B cell (primary cell): Measurements from ENCODE around the gene TPRG1L. TPM values are rescaled to one million over a fixed set of nuclear protein-coding genes. Genes with fewer than 3 reads are reported as not detected.

Experiments used
- ATAC-seq: fragments of 200-7000 bp; cut with Tn5 transposase; one replicate; pipeline ENCODE4 v1.10.0; 2021; ENCODE audit warnings: low read depth, mild to moderate bottlenecking, moderate number of reproducible peaks, moderate library complexity
- CTCF ChIA-PET: fragments of 350-600 bp; sonication (Branson Sonifier 250); formaldehyde crosslinking; loops from one replicate; lab custom pipeline; 2021; ENCODE audit warnings: antibody characterized with exemption, inconsistent platforms; lab: Charles Lee
- POLR2A ChIA-PET: fragments of 350-600 bp; sonication (Branson Sonifier 250); formaldehyde crosslinking; loops from one replicate; lab custom pipeline; 2021; ENCODE audit warnings: antibody characterized with exemption; lab: Charles Lee
- DNase-seq: peaks from one replicate; pipeline ENCODE4 v3.0.0; 2013
- H2AFZ ChIP-seq: 2 replicates; pipeline ENCODE4 v1.6.1; 2012; ENCODE audit warnings: mild to moderate bottlenecking, low read depth, low read length; ENCODE audit not compliant: insufficient read depth, poor library complexity, severe bottlenecking
- H3K27ac ChIP-seq, 2 donors: 1 replicate in 1 of 2; 2 replicates in 1 of 2; pipeline ENCODE4 v1.5.1; 2012 to 2013; ENCODE audit warnings: low read length in 2 of 2, mild to moderate bottlenecking in 2 of 2, moderate library complexity in 1 of 2
- H3K27me3 ChIP-seq, 4 experiments: fragments of 200-600 bp in 1 of 4; sonication (generic) in 1 of 4; replicated peaks in 1 of 4; 1 replicate in 2 of 4; 2 replicates in 2 of 4; pipeline versions ENCODE4 v1.6.1 to v1.7.0; 2013 to 2016; ENCODE audit warnings: low read length in 3 of 4, mild to moderate bottlenecking in 2 of 4, mixed read lengths in 1 of 4, moderate library complexity in 1 of 4; ENCODE audit not compliant: insufficient read depth in 4 of 4, control insufficient read depth in 3 of 4; ENCODE audit errors: control extremely low read depth in 1 of 4
- H3K36me3 ChIP-seq, 2 experiments: replicated peaks in 1 of 2; 1 replicate in 1 of 2; 2 replicates in 1 of 2; pipeline versions ENCODE4 v1.6.1 to v1.7.1; 2013; ENCODE audit warnings: low read length in 1 of 2; ENCODE audit not compliant: insufficient read depth in 2 of 2, control insufficient read depth in 1 of 2; ENCODE audit errors: control extremely low read depth in 1 of 2, extremely low read depth in 1 of 2
- H3K4me1 ChIP-seq, 2 donors: fragments of 200-600 bp in 1 of 2; sonication (generic) in 1 of 2; 1 replicate in 1 of 2; 2 replicates in 1 of 2; pipeline versions ENCODE4 v1.5.1 to v1.6.1; 2013 to 2017; ENCODE audit warnings: low read length in 2 of 2; ENCODE audit not compliant: control insufficient read depth in 2 of 2, insufficient read depth in 2 of 2
- H3K4me2 ChIP-seq: replicated peaks from 2 replicates; pipeline ENCODE3; 2012; ENCODE audit warnings: mild to moderate bottlenecking, low read depth, low read length; ENCODE audit not compliant: poor library complexity, severe bottlenecking
- H3K4me3 ChIP-seq, 5 experiments: fragments of 200-600 bp in 1 of 5; sonication (generic) in 1 of 5; 1 replicate in 3 of 5; 2 replicates in 2 of 5; pipeline versions ENCODE4 v1.5.1 to v1.7.0; 2011 to 2016; ENCODE audit warnings: low read length in 4 of 5, mild to moderate bottlenecking in 4 of 5, low read depth in 2 of 5, control low read depth in 1 of 5, moderate library complexity in 1 of 5; ENCODE audit not compliant: insufficient read depth in 1 of 5; ENCODE audit errors: control extremely low read depth in 1 of 5, extremely low read depth in 1 of 5
- H3K79me2 ChIP-seq: fragments of 200-600 bp; sonication (generic); one replicate; pipeline ENCODE4 v1.6.0; 2016; ENCODE audit warnings: low read length; ENCODE audit not compliant: control insufficient read depth, insufficient read depth
- H3K9ac ChIP-seq: fragments of 200-600 bp; sonication (generic); 2 replicates; pipeline ENCODE4 v1.6.1; 2017; ENCODE audit warnings: mild to moderate bottlenecking, low read length, moderate library complexity
- H3K9me3 ChIP-seq, 3 donors: one replicate each; pipeline versions ENCODE4 v1.6.1 to v1.7.1; 2013; ENCODE audit warnings: low read length in 2 of 3; ENCODE audit not compliant: control insufficient read depth in 2 of 3, insufficient read depth in 1 of 3; ENCODE audit errors: control extremely low read depth in 1 of 3
- H4K20me1 ChIP-seq: 2 replicates; pipeline ENCODE4 v1.6.0; 2012; ENCODE audit warnings: mild to moderate bottlenecking, low read length; ENCODE audit not compliant: insufficient read depth, control insufficient read depth, poor library complexity, severe bottlenecking
- H3K27ac Mint-ChIP-seq: one replicate; pipeline ENCODE4 v1.8.0; 2021; ENCODE audit warnings: mixed read lengths
- H3K27me3 Mint-ChIP-seq: one replicate; pipeline ENCODE4 v1.8.0; 2021; ENCODE audit warnings: mixed read lengths
- H3K4me1 Mint-ChIP-seq: one replicate; pipeline ENCODE4 v1.8.0; 2021; ENCODE audit warnings: mixed read lengths
- H3K4me3 Mint-ChIP-seq: one replicate; pipeline ENCODE4 v1.8.0; 2021; ENCODE audit warnings: mixed read lengths
- H3K9me3 Mint-ChIP-seq: one replicate; pipeline ENCODE4 v1.8.0; 2022; ENCODE audit warnings: mixed read lengths; ENCODE audit not compliant: insufficient read depth
- EZH2 ChIP-seq: IDR thresholded peaks from 2 replicates; pipeline ENCODE4 v1.6.1; 2012; ENCODE audit warnings: borderline replicate concordance, low read depth, mild to moderate bottlenecking, moderate library complexity, low read length; ENCODE audit not compliant: insufficient read depth, poor library complexity, severe bottlenecking
- WGBS: methylation state at CpG from one replicate; pipeline ENCODE4 v1.1.5; 2013; ENCODE audit warnings: missing lambda C conversion rate; ENCODE audit not compliant: insufficient coverage; 5-methylcytosine and 5-hydroxymethylcytosine counted together
- intact Hi-C: fragments of 100-400 bp; cut with micrococcal nuclease; formaldehyde crosslinking; loops from one replicate; pipeline ENCODE4 v1.10.0; 2022
- polyA plus RNA-seq: library from polyadenylated mRNA; depleted of rRNA; stranded (reverse); fragments of >200 nt; gene quantifications from 2 replicates; pipeline ENCODE4 v1.2.3, GENCODE V29; 2012
- total RNA-seq, 2 donors: library from RNA; stranded (reverse); fragments of 120-200 nt in 1 of 2; gene quantifications; 1 replicate in 1 of 2; 2 replicates in 1 of 2; pipeline versions ENCODE4 v1.2.3 to v1.2.4, GENCODE V29; 2013 to 2022
- TF ChIP-seq, protein P1 (sequence below): fragments of 200-600 bp; IDR thresholded peaks from one replicate; pipeline ENCODE4 v1.8.0; 2022; ENCODE audit warnings: antibody characterized with exemption, mild to moderate bottlenecking

The TPRG1L gene
- total and polyA plus RNA-seq, 2 donors (not counting 1 experiment from before 2014, with no cell fraction given), result 19.5 to 48.6 TPM

DNA sequence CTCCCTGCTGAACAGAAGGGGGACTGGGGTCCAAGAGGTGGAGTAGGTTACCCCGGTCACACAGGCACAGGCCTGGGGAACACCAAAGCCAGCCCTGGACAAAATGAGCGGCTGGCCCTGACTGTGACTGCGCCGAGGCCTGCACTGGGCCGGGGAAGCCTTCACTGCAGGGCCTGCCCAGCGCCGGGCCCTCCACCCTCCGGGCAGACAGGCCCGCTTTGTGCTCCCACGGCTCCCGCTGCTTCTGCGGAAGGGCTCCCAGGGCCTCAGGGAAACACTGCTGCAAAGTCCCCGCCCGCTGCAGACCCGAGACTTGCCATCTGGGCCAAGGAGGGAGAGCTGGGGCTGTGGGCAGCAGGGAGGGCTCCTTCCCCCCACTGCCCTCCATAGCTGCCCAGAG is 48.8 kb upstream of the TPRG1L start:
- H3K27ac ChIP-seq, result no peak overlapping the region
- no peak overlapping the region for H3K4me3 Mint-ChIP-seq
- no peak overlapping the region for H3K4me2 ChIP-seq
- H3K36me3 ChIP-seq, result no peaks in the 10 kb centered on the region
- DNase-seq, result no peak
- H4K20me1 ChIP-seq, result no peaks in the 10 kb centered on the region
- intact Hi-C loops, result no loop called here
- H3K9ac ChIP-seq, result no peak overlapping the region
- no peak overlapping the region for H3K27ac Mint-ChIP-seq
- H3K4me1 Mint-ChIP-seq, result peaks cover 7% of the 10 kb centered on the region
- no peaks in the 10 kb centered on the region for H3K9me3 Mint-ChIP-seq
- ATAC-seq, result no peak
- H3K4me3 ChIP-seq, result no peak overlapping the region
- TF ChIP-seq EZH2, result no peak
- TF ChIP-seq, protein P1, sequence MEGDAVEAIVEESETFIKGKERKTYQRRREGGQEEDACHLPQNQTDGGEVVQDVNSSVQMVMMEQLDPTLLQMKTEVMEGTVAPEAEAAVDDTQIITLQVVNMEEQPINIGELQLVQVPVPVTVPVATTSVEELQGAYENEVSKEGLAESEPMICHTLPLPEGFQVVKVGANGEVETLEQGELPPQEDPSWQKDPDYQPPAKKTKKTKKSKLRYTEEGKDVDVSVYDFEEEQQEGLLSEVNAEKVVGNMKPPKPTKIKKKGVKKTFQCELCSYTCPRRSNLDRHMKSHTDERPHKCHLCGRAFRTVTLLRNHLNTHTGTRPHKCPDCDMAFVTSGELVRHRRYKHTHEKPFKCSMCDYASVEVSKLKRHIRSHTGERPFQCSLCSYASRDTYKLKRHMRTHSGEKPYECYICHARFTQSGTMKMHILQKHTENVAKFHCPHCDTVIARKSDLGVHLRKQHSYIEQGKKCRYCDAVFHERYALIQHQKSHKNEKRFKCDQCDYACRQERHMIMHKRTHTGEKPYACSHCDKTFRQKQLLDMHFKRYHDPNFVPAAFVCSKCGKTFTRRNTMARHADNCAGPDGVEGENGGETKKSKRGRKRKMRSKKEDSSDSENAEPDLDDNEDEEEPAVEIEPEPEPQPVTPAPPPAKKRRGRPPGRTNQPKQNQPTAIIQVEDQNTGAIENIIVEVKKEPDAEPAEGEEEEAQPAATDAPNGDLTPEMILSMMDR, result no peak
- H3K9me3 ChIP-seq, result peaks cover 0 to 41% (median 0%) of the 10 kb centered on the region in 3 donors
- H3K4me1 ChIP-seq, result peaks cover 9 to 16% of the 10 kb centered on the region in 2 donors
- H3K27me3 Mint-ChIP-seq, result no peaks in the 10 kb centered on the region
- H3K27me3 ChIP-seq, result no peaks in the 10 kb centered on the region
- no peak overlapping the region for H2AFZ ChIP-seq
- ChIA-PET POLR2A (no interaction called here), CTCF (no interaction called here)
- no peaks in the 10 kb centered on the region for H3K79me2 ChIP-seq
- WGBS, result 99% methylated on average over 13 of the region's 15 CpGs

DNA sequence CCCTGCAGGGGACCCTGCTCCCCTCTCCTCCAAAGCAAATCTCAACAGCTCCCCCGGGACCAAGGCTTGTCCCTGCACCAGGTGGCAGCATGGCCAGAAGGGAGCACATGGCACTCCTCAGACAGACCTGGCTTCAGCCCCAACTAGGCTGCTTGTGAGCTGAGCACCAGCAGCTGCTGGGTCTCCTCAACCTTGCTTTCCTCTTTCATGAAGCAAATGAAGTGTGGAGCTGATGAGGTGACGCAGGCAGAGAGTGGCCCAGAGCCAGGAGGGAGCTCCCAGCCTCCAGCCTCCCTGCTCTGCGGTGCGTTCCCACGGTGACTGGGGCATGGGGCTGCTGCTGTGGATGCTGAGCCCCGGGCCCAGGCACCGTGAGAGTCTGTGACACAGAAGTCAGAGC is 47.5 kb upstream of the TPRG1L start:
- H4K20me1 ChIP-seq, result no peaks in the 10 kb centered on the region
- Mint-ChIP-seq H3K27me3 (no peaks in the 10 kb centered on the region), H3K4me3 (no peak overlapping the region), H3K27ac (peak overlapping the region; percentile 56), H3K4me1 (peaks cover 7% of the 10 kb centered on the region), H3K9me3 (no peaks in the 10 kb centered on the region)
- H3K9me3 ChIP-seq, result peaks cover 0 to 41% (median 0%) of the 10 kb centered on the region in 3 donors
- no peak overlapping the region for H3K27ac ChIP-seq
- ChIA-PET POLR2A (no interaction called here), CTCF (interaction anchor here (1.2 kb wide), 1 partner anchor 125 kb away, joined by 3 read pairs; no protein-coding TSS in a partner anchor)
- DNase-seq, result no peak
- no peak for TF ChIP-seq EZH2
- TF ChIP-seq, protein P1, result no peak
- WGBS, result 77% methylated on average over 7 of the region's 7 CpGs
- intact Hi-C loops, result no loop called here
- no peak for ATAC-seq
- H3K36me3 ChIP-seq, result no peaks in the 10 kb centered on the region
- H3K4me2 ChIP-seq, result peak overlapping the region; percentile 33
- no peaks in the 10 kb centered on the region for H3K79me2 ChIP-seq
- H3K4me1 ChIP-seq, result peaks cover 9 to 16% of the 10 kb centered on the region in 2 donors
- no peak overlapping the region for H3K9ac ChIP-seq
- no peak overlapping the region for H3K4me3 ChIP-seq
- no peak overlapping the region for H2AFZ ChIP-seq
- H3K27me3 ChIP-seq, result peaks cover 0 to 3% (median 0%) of the 10 kb centered on the region in 4 experiments
